Fibroblast of lung (primary cell): ENCODE data around the gene C3.

Experiments used
- EZH2 ChIP-seq: IDR thresholded peaks from 2 replicates; pipeline ENCODE4 v1.5.1; 2012; ENCODE audit warnings: low read length, control low read depth, mild to moderate bottlenecking; ENCODE audit errors: missing control alignments
- TF ChIP-seq, protein P1 (sequence below), 2 donors: IDR thresholded peaks in 1 of 2; conservative IDR thresholded peaks in 1 of 2; 1 replicate in 1 of 2; 2 replicates in 1 of 2; pipeline ENCODE4 v1.5.1; 2011 to 2012; ENCODE audit warnings: low read length in 2 of 2, control low read depth in 1 of 2, inconsistent platforms in 1 of 2, low read depth in 1 of 2, mild to moderate bottlenecking in 1 of 2

DNA sequence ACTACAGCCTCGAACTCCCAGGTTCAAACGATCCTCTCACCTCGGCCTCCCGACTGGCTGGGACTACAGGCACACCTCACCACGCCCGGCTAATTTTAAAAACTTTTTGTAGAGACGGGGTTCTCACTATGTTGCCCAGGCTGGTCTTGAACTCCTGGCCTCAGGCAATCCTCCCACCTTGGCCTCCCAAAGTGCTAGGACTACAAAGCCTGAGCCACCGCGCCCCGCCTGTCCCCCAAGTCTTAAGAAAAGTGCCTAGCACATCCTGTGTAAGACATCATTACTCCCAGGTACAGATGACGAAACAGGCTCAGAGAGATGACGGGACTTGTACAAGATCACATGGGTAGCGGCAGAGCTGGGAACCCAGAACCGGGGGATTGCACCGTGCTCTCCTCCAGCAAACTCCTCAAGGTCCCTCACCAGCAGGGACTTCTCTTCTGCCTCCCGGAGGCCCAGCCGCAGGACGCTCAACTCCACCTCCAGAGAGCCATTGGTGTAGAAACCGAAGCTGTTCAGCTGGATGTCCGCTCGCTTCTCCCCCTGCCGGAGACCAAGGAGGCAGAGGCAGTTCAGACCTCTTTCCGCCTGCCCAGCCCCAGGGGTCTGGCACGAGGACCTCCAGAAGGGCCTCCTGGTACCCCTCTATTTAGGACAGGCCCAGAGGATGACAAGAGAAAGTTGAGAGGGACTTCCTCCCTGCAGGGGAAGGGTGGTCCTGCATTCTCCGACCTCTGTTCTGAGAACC lies 15.9 kb upstream of the C3 start:
- TF ChIP-seq, protein P1, sequence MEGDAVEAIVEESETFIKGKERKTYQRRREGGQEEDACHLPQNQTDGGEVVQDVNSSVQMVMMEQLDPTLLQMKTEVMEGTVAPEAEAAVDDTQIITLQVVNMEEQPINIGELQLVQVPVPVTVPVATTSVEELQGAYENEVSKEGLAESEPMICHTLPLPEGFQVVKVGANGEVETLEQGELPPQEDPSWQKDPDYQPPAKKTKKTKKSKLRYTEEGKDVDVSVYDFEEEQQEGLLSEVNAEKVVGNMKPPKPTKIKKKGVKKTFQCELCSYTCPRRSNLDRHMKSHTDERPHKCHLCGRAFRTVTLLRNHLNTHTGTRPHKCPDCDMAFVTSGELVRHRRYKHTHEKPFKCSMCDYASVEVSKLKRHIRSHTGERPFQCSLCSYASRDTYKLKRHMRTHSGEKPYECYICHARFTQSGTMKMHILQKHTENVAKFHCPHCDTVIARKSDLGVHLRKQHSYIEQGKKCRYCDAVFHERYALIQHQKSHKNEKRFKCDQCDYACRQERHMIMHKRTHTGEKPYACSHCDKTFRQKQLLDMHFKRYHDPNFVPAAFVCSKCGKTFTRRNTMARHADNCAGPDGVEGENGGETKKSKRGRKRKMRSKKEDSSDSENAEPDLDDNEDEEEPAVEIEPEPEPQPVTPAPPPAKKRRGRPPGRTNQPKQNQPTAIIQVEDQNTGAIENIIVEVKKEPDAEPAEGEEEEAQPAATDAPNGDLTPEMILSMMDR (conservative IDR thresholded peaks at IDR 0.05 in 1 of 2, IDR thresholded peaks at IDR 0.05 in 1 of 2; ENCODE audit: low read depth in 1 of 2, low read length in 2 of 2), result peak; percentile 61 to 78
- TF ChIP-seq EZH2, result no peak
